OCI-LY1 (cell line): ENCODE results near the gene KLF8.

ENCODE experiments used
- H2AFZ ChIP-seq: fragments of 200-600 bp; sonication (generic), shearing (Covaris generic); 2 replicates; pipeline ENCODE4 v1.6.0; 2014; ENCODE audit warnings: antibody characterized with exemption, mild to moderate bottlenecking, low read length
- H3F3A ChIP-seq: fragments of 200-600 bp; sonication (generic), shearing (Covaris generic); 2 replicates; pipeline ENCODE4 v1.6.0; 2014; ENCODE audit warnings: mild to moderate bottlenecking, antibody characterized with exemption, low read length, moderate library complexity; ENCODE audit not compliant: insufficient read depth
- H3K27ac ChIP-seq: fragments of 200-600 bp; sonication (generic); 2 replicates; pipeline ENCODE4 v1.5.1; 2014; ENCODE audit warnings: low read length, mixed run types, mild to moderate bottlenecking, low read depth; ENCODE audit not compliant: poor library complexity, severe bottlenecking
- H3K27me3 ChIP-seq: fragments of 200-600 bp; sonication (generic); 2 replicates; pipeline ENCODE4 v1.6.0; 2014; ENCODE audit warnings: antibody characterized with exemption, mild to moderate bottlenecking, low read length, moderate library complexity; ENCODE audit not compliant: insufficient read depth
- H3K36me3 ChIP-seq: fragments of 200-600 bp; sonication (generic); 2 replicates; pipeline ENCODE4 v1.6.1; 2014; ENCODE audit warnings: mild to moderate bottlenecking, antibody characterized with exemption, low read length, moderate library complexity, mixed read lengths; ENCODE audit not compliant: insufficient read depth
- H3K4me1 ChIP-seq: fragments of 200-600 bp; sonication (generic); 2 replicates; pipeline ENCODE4 v1.5.1; 2014; ENCODE audit warnings: mild to moderate bottlenecking, low read length, moderate library complexity; ENCODE audit not compliant: insufficient read depth, severe bottlenecking
- H3K4me2 ChIP-seq: fragments of 200-600 bp; sonication (generic), shearing (Covaris generic); 2 replicates; pipeline ENCODE4 v1.6.1; 2014; ENCODE audit warnings: low read length
- H3K4me3 ChIP-seq: fragments of 200-600 bp; sonication (generic); 2 replicates; pipeline ENCODE4 v1.5.1; 2014; ENCODE audit warnings: low read length, low read depth, mild to moderate bottlenecking, mixed read lengths; ENCODE audit not compliant: poor library complexity, severe bottlenecking
- H3K79me2 ChIP-seq: fragments of 200-600 bp; shearing (Covaris generic); 2 replicates; pipeline ENCODE4 v1.6.1; 2016; ENCODE audit warnings: mixed run types, low read length, mixed read lengths; ENCODE audit not compliant: insufficient read depth
- H3K9ac ChIP-seq: fragments of 200-600 bp; sonication (generic), shearing (Covaris generic); 2 replicates; pipeline ENCODE4 v1.6.1; 2014; ENCODE audit warnings: mild to moderate bottlenecking, low read length, mixed read lengths
- H3K9me2 ChIP-seq: fragments of 200-600 bp; sonication (generic), shearing (Covaris generic); 2 replicates; pipeline ENCODE4 v1.6.1; 2014; ENCODE audit warnings: low read depth, mild to moderate bottlenecking, low read length, mixed read lengths
- H3K9me3 ChIP-seq: fragments of 200-600 bp; shearing (Covaris generic); 2 replicates; pipeline ENCODE4 v1.6.1; 2014; ENCODE audit warnings: low read length, mixed read lengths
- H4K20me1 ChIP-seq: fragments of 200-600 bp; sonication (generic), shearing (Covaris generic); 2 replicates; pipeline ENCODE4 v1.6.0; 2016; ENCODE audit warnings: mild to moderate bottlenecking, low read length; ENCODE audit not compliant: insufficient read depth
- EZH2 ChIP-seq: fragments of 200-600 bp; sonication (generic), shearing (Covaris generic); IDR thresholded peaks from 2 replicates; pipeline ENCODE4 v1.8.0; 2017; ENCODE audit warnings: borderline replicate concordance, mixed run types, mild to moderate bottlenecking, antibody characterized with exemption, low read length, moderate library complexity, mixed read lengths
- TF ChIP-seq, protein P1 (sequence below): fragments of 200-600 bp; sonication (generic), shearing (Covaris generic); IDR thresholded peaks from 2 replicates; pipeline ENCODE4 v1.5.1; 2017; ENCODE audit warnings: mild to moderate bottlenecking, antibody characterized with exemption, low read length, moderate library complexity, mixed read lengths

Gene KLF8

GRCh38 chrX:56314334-56314733 is 82.2 kb downstream of the KLF8 start:
- Histone ChIP-seq H3K4me2 (no peak overlapping the region), H3K27ac (no peak overlapping the region), H4K20me1 (no peaks in the 10 kb centered on the region), H3K4me1 (no peaks in the 10 kb centered on the region), H3K4me3 (no peak overlapping the region), H3K9me3 (no peaks in the 10 kb centered on the region), H3F3A (no peaks in the 10 kb centered on the region), H3K9ac (no peak overlapping the region), H3K9me2 (no peaks in the 10 kb centered on the region), H3K27me3 (no peaks in the 10 kb centered on the region), H3K36me3 (no peaks in the 10 kb centered on the region), H3K79me2 (no peaks in the 10 kb centered on the region), H2AFZ (no peak overlapping the region)
- TF ChIP-seq, protein P1, sequence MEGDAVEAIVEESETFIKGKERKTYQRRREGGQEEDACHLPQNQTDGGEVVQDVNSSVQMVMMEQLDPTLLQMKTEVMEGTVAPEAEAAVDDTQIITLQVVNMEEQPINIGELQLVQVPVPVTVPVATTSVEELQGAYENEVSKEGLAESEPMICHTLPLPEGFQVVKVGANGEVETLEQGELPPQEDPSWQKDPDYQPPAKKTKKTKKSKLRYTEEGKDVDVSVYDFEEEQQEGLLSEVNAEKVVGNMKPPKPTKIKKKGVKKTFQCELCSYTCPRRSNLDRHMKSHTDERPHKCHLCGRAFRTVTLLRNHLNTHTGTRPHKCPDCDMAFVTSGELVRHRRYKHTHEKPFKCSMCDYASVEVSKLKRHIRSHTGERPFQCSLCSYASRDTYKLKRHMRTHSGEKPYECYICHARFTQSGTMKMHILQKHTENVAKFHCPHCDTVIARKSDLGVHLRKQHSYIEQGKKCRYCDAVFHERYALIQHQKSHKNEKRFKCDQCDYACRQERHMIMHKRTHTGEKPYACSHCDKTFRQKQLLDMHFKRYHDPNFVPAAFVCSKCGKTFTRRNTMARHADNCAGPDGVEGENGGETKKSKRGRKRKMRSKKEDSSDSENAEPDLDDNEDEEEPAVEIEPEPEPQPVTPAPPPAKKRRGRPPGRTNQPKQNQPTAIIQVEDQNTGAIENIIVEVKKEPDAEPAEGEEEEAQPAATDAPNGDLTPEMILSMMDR = no peak
- TF ChIP-seq EZH2 = no peak

DNA sequence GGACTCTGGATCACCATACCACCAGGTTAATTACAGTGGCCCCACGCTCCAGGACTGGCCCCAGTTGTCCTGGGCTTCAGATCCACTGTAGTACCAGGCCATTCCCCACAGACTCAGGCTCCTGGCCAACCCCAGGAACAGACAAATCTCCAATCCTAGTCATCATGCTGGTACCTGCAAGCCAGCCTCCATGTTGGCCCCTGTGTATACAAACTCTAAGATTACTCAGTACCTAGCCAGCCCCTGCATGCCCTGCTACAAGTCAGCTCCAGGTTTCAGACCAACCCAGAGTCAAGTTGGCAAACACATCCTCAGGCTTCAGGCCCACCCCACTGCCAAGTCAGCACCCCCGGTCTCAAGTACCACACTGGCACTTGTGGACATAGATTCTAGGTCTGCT is 85.9 kb downstream of the KLF8 start:
- H3K27ac ChIP-seq = no peak overlapping the region

DNA sequence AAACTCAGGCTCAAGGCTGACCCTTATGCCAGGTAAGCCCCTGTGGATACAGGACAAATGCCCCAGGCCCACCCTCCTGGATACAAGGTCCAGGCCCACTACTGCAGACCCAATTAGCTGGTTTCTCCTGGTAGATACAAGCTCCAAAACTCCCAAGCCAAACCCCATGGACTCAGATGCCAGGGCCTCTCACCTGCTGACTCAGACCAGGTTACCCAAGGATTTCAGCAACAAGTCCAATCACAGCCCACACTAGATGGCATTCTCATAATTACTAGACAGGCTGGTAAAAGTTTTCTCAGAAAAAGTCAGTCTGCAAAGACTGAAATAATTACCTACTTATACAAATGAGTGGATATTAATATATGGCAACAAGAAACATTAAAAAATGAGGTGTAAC is 87.0 kb downstream of the KLF8 start:
- no peaks in the 10 kb centered on the region for H3K79me2 ChIP-seq
- no peak overlapping the region for H3K9ac ChIP-seq
- H3K4me1 ChIP-seq = no peaks in the 10 kb centered on the region
- no peak overlapping the region for H3K27ac ChIP-seq
- H4K20me1 ChIP-seq = no peaks in the 10 kb centered on the region
- no peaks in the 10 kb centered on the region for H3K36me3 ChIP-seq
- no peak overlapping the region for H2AFZ ChIP-seq
- TF ChIP-seq EZH2 = no peak
- TF ChIP-seq, protein P1 = no peak
- H3F3A ChIP-seq = no peaks in the 10 kb centered on the region
- no peaks in the 10 kb centered on the region for H3K9me2 ChIP-seq
- no peaks in the 10 kb centered on the region for H3K9me3 ChIP-seq
- no peak overlapping the region for H3K4me2 ChIP-seq
- no peaks in the 10 kb centered on the region for H3K27me3 ChIP-seq
- H3K4me3 ChIP-seq = no peak overlapping the region

More for the DNA sequence above, 85.9 kb downstream of the KLF8 start:
- H4K20me1 ChIP-seq = no peaks in the 10 kb centered on the region
- H3K4me2 ChIP-seq = no peak overlapping the region
- no peak overlapping the region for H2AFZ ChIP-seq
- H3K4me1 ChIP-seq = no peaks in the 10 kb centered on the region
- no peaks in the 10 kb centered on the region for H3F3A ChIP-seq
- TF ChIP-seq EZH2 = no peak
- TF ChIP-seq, protein P1 = no peak
- H3K36me3 ChIP-seq = no peaks in the 10 kb centered on the region
- no peak overlapping the region for H3K4me3 ChIP-seq
- H3K9me2 ChIP-seq = no peaks in the 10 kb centered on the region
- H3K9ac ChIP-seq = no peak overlapping the region
- H3K27me3 ChIP-seq = no peaks in the 10 kb centered on the region
- no peaks in the 10 kb centered on the region for H3K9me3 ChIP-seq
- H3K79me2 ChIP-seq = no peaks in the 10 kb centered on the region
